Muscle of arm (tissue), 14 donors: Measurements from ENCODE around the gene MTO1. TPM values are rescaled to one million over a fixed set of nuclear protein-coding genes. Genes with fewer than 3 reads are reported as not detected.
"Not testable (repeated sequence)": the region's sequence is repeated elsewhere in the genome, so short reads cannot be mapped to it uniquely, and the experiment has no call there.

ENCODE experiments used
- DNase-seq: peaks from one replicate; pipeline ENCODE4 v3.0.0-alpha.2; 2013
- long read RNA-seq, 11 donors: transcript quantifications; one replicate each; lab custom pipeline, GENCODE V29; 2026
- polyA plus RNA-seq, 12 donors: library from polyadenylated mRNA; unstranded; fragments of 120-200 nt; gene quantifications; one replicate each; pipeline ENCODE4 v1.2.1, GENCODE V29; 2013; ENCODE audit not compliant: insufficient read length in 12 of 12

The MTO1 gene, protein sequence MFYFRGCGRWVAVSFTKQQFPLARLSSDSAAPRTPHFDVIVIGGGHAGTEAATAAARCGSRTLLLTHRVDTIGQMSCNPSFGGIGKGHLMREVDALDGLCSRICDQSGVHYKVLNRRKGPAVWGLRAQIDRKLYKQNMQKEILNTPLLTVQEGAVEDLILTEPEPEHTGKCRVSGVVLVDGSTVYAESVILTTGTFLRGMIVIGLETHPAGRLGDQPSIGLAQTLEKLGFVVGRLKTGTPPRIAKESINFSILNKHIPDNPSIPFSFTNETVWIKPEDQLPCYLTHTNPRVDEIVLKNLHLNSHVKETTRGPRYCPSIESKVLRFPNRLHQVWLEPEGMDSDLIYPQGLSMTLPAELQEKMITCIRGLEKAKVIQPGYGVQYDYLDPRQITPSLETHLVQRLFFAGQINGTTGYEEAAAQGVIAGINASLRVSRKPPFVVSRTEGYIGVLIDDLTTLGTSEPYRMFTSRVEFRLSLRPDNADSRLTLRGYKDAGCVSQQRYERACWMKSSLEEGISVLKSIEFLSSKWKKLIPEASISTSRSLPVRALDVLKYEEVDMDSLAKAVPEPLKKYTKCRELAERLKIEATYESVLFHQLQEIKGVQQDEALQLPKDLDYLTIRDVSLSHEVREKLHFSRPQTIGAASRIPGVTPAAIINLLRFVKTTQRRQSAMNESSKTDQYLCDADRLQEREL
- 10 to 100 TPM in 11 of 12 donors, not detected in 1; 12.3 to 23.6 (median 21.0) TPM for polyA plus RNA-seq
- long read RNA-seq, donor 1, full-length matches to known transcripts = 3 of 25,891 reads
- long read RNA-seq, donor 1, partial matches to known transcripts = 21,834 of 25,891 reads
- long read RNA-seq, donor 1, other reads (novel, unspliced or antisense) = 4,054 of 25,891 reads
- long read RNA-seq, donor 2, full-length matches to known transcripts = 2 of 31,059 reads
- long read RNA-seq, donor 2, partial matches to known transcripts = 29,501 of 31,059 reads
- long read RNA-seq, donor 2, other reads (novel, unspliced or antisense) = 1,556 of 31,059 reads
- long read RNA-seq, donor 3, full-length matches to known transcripts = 3 of 3 reads
- long read RNA-seq, donor 3, partial matches to known transcripts = 0 of 3 reads
- long read RNA-seq, donor 3, other reads (novel, unspliced or antisense) = 0 of 3 reads
- long read RNA-seq, donor 4, full-length matches to known transcripts = 1 of 8,477 reads
- long read RNA-seq, donor 4, partial matches to known transcripts = 8,118 of 8,477 reads
- long read RNA-seq, donor 4, other reads (novel, unspliced or antisense) = 358 of 8,477 reads
- long read RNA-seq, donor 5, partial matches to known transcripts = 36,019 of 37,526 reads
- long read RNA-seq, donor 5, other reads (novel, unspliced or antisense) = 1,507 of 37,526 reads
- long read RNA-seq, donor 6, full-length matches to known transcripts = 1 of 13,062 reads
- long read RNA-seq, donor 6, partial matches to known transcripts = 12,387 of 13,062 reads
- long read RNA-seq, donor 6, other reads (novel, unspliced or antisense) = 674 of 13,062 reads
- long read RNA-seq, donor 7, partial matches to known transcripts = 10,329 of 10,808 reads
- long read RNA-seq, donor 7, other reads (novel, unspliced or antisense) = 479 of 10,808 reads
- long read RNA-seq, donor 8, full-length matches to known transcripts = 3 of 3 reads
- long read RNA-seq, donor 8, partial matches to known transcripts = 0 of 3 reads
- long read RNA-seq, donor 8, other reads (novel, unspliced or antisense) = 0 of 3 reads
- long read RNA-seq, donor 9, partial matches to known transcripts = 73 of 74 reads
- long read RNA-seq, donor 9, other reads (novel, unspliced or antisense) = 0 of 74 reads
- long read RNA-seq, donor 10, full-length matches to known transcripts = 1 of 19,536 reads
- long read RNA-seq, donor 10, partial matches to known transcripts = 12,582 of 19,536 reads
- long read RNA-seq, donor 10, other reads (novel, unspliced or antisense) = 6,953 of 19,536 reads
- long read RNA-seq, donor 11, partial matches to known transcripts = 22,756 of 23,934 reads
- long read RNA-seq, donor 11, other reads (novel, unspliced or antisense) = 1,176 of 23,934 reads

DNA sequence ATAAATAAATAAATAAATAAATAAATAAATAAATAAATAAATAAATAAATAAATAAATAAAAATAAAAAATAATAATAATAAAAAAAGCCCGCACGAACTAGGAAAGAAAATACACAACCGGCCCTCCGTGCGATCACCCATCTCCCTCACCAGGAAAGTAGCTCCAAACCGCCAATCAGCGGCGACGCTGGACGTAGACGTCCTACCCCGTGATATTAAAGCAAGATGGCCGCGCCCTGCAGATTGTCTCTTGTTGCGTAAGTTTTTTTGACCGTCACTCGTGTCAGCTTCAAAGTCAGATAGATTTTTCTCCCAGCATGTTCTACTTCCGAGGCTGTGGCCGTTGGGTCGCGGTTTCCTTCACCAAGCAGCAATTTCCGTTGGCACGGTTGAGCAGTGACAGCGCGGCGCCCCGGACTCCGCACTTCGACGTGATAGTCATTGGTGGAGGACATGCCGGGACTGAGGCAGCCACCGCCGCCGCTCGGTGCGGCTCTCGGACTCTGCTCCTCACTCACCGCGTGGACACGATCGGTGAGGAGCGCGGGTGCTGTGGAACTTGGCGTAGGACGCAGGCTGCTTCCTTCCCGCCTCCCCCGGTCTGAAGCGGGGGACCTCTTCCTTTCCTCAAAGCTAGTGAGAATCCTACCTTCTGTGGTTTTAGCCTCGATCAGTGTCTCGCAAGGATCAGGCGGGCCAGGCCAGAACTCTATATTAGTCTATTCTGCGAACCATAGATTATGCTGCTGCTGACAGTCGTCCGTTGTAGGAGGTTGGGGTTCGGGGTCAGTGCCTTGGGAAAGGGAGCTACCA is at the start of gene MTO1:
Gene MTO1 (plus strand): TSS at position 201 of the 814 bp plus-strand sequence. CDS start 118 bp downstream, at position 319.
- peak; percentile 92 for DNase-seq

DNA sequence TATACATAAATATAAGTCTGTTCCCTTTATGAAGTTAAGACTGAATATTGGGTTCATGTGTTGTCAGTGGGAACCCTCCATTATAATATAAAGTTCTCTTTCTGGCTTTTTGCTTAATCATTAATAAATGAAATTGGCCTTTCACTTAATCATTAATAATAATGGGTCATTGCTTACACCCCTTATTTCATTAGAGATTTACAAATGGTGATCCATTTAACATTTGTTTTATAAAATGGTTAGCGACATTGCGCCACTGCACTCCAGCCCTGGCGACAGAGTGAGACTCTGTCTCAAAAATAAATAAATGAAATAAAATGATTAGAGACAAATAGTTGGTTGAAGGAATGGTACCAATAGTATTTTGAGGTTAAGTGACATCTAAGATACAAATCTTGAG is 48.4 kb upstream of the MTO1 start:
- no peak for DNase-seq

DNA sequence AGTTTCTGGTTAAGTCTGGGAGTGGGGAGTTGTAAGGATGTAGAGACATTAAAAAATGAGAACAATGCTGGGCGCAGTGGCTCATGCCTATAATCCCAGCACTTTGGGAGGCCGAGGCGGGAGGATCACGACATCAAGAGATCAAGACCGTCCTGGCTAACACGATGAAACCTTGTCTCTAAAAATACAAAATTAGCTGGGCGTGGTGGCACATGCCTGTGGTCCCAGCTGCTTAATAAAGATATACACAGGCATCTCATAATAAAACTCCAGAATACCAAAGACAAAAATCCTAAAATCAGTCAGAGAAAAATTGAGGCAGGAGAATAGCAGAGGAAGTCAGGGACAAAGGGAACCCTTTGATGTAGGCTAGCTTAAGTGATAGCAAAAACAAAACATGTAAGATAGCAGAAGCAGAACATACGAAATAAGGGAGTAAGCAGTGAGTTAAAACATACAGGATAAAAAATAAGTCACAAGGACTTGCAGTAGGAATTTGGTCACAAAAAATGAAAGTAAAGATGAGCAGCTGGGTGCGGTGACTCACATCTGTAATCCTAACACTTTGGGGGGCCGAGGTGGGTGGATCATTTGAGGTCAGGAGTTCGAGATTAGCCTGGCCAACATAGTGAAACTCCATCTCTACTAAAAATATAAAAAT is 43.3 kb upstream of the MTO1 start:
- no peak for DNase-seq

DNA sequence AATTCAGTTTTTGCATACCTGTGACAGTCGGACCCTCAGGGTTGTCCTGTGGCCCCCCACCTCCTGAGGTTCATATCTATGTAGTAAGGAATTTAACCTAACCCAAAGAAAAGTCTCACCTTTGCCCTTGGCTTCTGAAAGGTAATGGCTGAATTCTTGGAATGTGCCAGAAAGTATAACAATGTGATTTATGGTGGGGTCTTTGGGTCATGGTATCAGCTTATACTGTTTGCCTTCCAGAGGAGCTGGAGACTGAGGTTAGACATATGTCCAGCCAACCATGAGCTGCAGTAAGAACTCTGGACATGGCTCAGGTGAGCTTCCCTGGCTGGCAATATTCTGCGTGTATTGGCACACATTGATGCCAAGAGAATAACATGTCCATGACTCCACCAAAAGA is 40.0 kb upstream of the MTO1 start:
- DNase-seq = no peak

DNA sequence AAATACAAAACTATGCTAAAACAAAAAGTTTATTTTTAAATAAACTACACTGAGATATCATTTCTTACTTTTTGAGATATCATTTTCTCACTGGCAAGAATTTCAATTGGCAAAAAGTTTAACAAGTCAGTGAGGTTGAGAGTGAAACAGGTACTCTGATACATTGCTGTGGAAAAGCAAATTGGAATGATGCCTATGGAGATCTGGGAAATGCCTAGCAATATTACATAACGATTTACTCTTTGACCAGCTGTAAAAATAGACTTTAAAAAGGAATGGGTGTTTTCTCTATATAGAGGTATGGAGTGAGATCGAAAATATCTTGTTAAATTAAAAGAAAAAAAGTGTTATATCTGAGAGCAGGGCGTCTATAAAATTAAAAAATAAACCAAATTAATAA is 26.3 kb upstream of the MTO1 start:
- no peak for DNase-seq

DNA sequence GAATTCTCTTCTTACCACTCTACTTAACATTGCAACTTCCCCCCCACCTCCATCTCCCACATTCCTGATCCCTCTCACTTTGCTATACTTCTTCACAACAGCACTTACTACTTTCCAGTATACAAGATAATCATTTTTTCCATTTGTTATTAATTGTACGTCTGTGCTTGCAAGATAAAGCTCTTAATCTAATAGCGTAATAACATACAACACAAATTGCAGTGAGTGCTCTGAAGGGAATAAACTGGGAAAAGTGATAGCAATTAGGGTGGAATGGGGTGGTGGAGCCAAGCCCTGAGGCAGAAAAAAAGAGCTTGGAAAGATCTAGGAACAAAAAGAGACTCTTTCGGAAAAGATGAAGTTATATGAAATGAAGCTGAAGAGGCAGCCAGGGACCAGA is 18.0 kb upstream of the MTO1 start:
- no peak for DNase-seq

DNA sequence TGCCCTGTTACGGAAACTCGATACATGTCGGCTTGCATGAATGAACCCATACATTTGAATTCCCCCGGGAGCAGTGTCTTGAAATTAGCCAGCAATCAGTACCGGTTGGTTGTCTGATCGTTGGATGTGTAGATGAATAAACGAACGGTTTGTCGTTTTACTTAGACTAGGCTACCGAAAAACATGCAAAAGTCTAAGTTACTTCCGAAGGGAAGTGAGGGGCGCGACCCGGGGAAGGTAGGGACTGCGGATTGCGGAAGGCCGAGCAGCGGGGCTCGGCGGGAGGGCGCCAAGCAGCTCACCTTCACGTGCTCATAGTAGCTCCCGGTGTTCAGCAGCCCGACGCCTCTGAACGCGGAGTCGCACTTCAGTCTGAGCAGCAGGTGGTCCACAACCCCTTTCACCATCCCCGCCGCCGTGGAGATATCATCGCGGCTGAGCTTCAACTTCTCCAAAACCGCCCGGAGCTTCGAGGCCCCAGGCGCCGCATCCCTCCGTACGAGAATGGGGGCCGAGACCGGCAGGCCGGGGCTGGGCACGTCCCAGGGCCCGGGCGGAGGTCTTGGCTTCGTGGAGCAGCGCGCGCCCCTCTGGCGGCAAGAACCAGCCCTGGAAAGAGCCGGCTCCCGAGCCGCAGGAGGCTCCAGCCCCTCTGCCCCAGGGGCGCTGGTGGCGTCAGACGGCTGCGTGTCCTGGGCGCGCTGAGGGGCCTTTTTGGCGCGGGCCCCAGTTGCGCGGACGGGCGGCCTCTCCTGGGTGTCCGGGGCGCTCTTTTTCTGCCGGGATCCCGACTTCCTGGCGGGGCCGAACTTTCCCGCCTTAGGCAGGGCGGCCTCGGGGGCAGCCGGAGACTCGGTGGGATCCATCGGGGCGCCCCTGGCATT is 10.1 kb upstream of the MTO1 start:
- peak; percentile 65 for DNase-seq

DNA sequence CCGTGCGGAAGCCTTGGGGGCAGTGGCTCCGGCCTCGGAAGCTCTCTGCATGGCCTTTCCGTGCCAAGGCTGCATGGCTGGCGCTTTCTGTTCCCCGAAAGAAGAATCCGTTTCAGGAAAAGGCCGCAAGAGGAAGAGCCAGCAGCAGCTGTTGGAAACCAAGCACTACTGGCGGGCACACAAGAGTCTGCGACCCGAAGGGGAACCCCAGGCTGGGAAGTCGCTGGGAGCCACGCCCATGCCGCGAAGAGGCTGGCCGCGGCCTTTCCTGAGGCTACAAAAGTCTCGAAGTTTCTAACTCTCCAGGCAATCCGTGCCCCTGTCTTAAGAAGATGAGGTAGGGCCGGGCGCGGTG is 9.5 kb upstream of the MTO1 start, which contains the start of gene CGAS:
Gene CGAS (minus strand): TSS at position 191 of the 355 bp plus-strand sequence. CDS start 116 bp downstream, at position 75.
- peak; percentile 84 for DNase-seq

DNA sequence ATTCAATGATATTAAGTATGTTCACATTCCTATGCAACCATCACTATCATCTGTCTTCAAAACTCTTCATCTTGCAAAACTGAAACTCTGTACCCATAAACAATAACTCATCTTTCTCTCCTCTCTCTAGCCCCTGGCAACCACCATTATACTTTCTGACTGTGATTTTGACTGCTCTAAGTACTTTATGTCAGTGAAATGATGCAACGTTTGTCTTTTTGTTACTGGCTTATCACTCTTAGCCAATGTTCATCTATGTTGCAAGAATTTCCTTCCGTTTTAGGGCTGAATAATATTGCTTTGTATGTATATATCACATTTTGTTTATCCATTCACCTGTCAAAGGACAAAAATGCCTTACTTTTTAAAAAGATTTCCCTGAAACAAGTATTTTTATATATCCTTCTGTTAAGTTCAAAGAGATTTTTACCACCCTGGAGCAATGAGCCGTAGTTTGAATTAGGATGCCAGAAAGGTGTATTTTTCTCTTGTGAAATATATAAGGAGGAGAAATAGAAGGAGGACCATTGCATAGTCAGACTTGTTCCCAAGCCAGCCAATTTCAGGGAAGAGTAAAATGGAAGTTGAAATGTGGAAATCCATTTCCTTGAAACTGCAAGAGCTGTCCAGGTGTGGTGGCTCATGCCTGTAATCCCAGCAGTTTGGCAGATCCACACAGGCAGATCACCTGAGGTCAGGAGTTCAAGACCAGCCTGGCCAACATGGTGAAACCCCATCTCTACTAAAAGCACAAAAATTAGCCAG is 5.5 kb upstream of the MTO1 start:
- no peak for DNase-seq

DNA sequence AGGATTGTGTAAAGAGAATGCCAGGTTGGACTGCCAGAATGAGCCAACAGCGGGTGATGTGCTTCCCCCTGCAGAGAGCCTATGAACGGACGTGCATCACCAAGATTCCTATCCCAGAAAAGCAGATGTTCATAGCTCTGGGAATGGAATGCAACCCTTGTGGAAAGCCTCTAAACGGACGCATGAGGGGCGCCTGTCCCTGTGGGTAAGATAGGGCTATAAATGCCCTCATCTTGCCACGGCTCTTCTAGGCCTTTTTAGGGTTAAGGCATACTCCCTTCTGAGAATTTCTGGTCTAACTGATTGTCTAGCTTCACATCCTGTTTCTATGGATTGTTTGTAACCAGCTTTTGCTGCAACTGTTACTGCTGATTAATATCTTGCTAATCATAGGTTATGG is 2.1 kb upstream of the MTO1 start:
- not testable (repeated sequence) for DNase-seq

DNA sequence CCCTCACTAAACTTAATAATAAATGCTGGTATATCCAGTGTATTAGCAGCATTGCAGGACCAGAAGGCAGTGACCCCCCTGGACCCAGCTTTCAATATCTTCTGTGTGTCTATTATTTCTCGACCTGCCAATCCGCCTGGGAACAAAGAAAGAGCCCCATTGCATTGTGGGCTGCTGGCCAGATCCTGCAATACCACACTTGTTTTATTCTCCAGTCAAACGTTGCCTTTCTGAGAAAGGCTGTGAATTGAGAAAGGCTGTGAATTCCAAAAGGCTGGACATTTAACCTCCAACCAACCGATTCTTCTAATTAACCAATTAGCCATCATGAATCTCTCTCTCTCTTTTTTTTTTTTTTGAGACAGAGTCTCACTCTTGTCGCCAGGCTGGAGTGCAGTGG is 1.5 kb upstream of the MTO1 start:
- DNase-seq = no peak

DNA sequence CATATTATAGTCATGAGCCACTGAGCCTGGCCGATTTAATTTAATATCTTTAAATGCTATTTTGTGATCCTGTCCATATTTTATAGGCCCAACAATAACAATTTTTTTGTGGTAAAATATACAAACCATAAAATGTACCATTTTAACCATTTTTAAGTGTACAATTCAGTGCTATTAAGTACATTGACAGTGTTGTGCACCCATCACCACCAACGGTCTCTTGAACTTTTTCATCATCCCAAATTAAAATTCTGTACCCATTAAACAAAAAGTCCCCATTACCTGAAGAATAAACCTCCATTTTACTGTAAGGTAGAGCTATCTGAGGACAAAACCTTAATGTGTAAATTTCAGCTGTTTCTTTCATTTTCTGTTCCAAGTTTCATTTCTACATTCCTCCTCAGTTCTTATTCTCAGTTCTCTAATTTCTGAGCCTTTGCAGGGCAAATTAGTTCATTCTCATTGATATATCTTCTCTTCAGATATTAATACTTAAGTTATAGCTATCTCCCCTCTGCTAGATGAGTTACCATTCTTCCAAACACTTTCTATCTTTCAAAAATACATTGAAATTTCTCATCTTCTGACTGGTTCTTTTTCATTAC is 10.3 kb downstream of the MTO1 start:
- DNase-seq = no peak

DNA sequence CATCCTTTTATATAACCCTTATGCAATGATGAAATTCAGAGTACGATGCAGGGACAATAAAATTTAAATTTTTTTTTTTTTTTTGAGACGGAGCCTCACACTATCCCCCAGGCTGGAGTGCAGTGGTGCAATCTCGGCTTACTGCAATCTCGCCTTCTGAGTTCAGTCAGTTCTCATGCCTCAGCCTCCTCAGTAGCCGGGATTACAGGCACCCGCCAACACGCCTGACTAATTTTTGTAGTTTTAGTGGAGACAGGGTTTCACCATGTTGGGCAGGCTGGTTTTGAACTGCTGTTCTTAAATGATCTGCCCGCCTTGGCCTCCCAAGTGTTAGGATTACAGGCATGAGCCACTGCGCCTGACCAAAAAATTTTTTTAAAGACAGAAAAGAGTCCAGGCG is 15.2 kb downstream of the MTO1 start:
- DNase-seq = no peak

DNA sequence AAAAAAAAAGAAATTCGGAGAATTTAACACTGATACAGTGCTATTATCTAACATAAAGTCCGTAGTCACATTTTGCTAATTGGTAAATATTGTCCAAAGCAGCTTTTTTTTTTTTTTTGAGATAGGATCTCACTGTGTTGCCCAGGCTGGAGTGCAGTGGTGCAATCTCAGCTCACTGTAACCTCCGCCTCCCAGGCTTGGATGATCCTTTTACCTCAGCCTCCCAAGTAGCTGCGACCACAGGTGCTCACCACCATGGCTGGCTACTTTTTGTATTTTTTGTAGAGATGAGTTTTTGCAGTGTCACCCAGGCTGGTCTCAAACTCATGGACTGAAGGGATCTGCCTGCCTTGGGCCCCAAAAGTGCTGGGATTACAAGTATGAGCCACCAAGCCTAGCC is 15.9 kb downstream of the MTO1 start:
- DNase-seq = no peak

DNA sequence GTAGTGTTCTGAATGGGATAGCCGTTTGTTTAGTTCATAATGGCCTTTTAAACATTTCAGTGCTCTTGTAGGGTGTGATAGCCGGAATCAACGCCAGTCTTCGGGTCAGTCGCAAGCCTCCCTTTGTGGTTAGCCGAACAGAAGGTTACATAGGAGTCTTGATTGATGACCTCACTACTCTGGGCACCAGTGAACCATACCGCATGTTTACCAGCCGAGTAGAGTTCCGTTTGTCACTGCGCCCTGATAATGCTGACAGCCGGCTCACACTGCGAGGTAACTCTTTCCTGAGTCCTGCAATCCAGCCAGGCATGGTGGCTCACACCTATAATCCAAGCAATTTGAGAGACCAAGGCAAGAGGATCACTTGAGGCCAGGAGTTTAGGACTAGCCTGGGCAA is 20.4 kb downstream of the MTO1 start:
- no peak for DNase-seq

DNA sequence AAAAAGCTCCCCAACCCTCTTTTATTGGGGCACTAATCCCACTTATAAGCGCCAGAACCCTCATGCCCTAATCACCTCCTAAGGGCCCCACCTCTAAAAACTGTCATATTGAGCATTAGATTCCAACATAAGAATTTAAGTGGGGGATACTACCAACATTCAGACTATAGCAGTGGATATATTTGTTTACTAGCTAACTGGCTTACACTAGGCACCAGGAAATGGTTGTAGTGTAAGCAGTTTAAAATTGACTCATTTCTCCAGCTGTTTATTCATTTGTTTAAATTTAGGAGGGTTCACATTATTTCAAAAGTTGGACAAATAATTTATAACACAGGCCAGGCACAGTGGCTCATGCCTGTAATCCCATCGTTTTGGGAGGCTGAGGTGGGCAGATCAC is 22.9 kb downstream of the MTO1 start:
- no peak for DNase-seq
